ENCODE measurements around the gene TPPP2. TPM values are rescaled to one million over a fixed set of nuclear protein-coding genes. Genes with fewer than 3 reads are reported as not detected.

Gene TPPP2
- total RNA-seq, 2 donors from 2014 or later = 0.94 TPM; not detected in 1

DNA sequence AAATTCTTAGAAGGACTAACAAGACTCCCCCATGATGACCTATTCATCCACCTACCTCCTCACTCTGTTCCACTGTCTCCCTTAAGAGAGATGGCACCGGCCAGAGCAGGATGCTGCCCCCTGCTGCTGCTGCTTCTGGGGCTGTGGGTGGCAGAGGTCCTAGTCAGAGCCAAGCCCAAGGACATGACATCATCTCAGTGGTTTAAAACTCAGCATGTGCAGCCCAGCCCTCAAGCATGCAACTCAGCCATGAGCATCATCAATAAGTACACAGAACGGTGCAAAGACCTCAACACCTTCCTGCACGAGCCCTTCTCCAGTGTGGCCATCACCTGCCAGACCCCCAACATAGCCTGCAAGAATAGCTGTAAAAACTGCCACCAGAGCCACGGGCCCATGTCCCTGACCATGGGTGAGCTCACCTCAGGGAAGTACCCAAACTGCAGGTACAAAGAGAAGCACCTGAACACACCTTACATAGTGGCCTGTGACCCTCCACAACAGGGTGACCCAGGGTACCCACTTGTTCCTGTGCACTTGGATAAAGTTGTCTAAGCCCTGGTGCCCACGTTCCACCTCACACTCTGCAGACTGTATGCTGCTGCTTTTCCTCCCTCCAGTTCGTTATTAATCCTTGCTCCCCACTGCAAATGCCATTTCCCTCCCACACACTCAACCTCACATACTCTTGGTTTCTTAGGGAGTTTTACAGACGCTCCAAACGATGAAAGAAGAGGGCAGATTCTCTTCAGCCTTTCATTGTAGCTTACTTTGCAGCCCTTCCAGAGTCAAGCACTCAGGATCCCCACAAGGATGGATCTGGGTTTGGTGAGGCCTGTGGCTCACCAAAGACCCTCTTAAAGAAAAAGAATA is 28.0 kb downstream of the TPPP2 start, which contains the start of gene RNASE8:
Gene RNASE8, plus strand, starts transcription at position 20 of the 873 bp plus-strand sequence. Its CDS starts 71 bp downstream, at position 91.
- no peak within 1 kb of the TSS for H3K4me3 ChIP-seq
- H3K9ac ChIP-seq (ENCODE audit: low read depth in 2 of 2, low read length in 2 of 2) = peak within 1 kb of the TSS; percentile 17 to 44
- DNase-seq = peak; percentile 36
- TF ChIP-seq, protein P1, sequence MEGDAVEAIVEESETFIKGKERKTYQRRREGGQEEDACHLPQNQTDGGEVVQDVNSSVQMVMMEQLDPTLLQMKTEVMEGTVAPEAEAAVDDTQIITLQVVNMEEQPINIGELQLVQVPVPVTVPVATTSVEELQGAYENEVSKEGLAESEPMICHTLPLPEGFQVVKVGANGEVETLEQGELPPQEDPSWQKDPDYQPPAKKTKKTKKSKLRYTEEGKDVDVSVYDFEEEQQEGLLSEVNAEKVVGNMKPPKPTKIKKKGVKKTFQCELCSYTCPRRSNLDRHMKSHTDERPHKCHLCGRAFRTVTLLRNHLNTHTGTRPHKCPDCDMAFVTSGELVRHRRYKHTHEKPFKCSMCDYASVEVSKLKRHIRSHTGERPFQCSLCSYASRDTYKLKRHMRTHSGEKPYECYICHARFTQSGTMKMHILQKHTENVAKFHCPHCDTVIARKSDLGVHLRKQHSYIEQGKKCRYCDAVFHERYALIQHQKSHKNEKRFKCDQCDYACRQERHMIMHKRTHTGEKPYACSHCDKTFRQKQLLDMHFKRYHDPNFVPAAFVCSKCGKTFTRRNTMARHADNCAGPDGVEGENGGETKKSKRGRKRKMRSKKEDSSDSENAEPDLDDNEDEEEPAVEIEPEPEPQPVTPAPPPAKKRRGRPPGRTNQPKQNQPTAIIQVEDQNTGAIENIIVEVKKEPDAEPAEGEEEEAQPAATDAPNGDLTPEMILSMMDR (IDR thresholded peaks at IDR 0.05) = no peak
- H3K27ac ChIP-seq = peak within 1 kb of the TSS; percentile 88
- no peaks in the 10 kb centered on the region for H3K9me3 ChIP-seq
- intact Hi-C loops (cut with DNase I) = no loop called here
- H3K36me3 ChIP-seq = no peaks in the 10 kb centered on the region
- H3K27me3 ChIP-seq = no peaks in the 10 kb centered on the region
- H3K4me1 ChIP-seq = peaks cover 8% of the 10 kb centered on the region

DNA sequence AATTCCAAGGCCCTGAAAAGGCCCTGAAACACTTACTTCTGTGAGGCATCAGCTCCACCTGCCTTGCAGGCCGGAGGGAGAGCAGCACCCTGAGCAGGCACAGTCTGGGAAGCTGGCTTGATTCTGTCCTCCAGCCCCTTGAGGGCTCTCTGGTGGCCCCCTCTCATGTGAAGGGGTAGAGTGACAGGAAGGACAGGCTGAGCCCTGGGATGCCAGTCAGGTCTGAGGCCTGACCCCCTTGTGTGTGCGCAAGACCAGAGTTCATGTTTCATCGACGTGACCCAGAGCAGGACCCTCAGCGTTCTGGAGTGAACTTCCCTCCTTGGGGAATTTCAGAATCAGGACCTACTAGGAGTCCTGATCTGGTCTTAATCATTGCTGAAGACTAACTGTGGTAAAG is 28.9 kb downstream of the TPPP2 start:
- H3K36me3 ChIP-seq = no peaks in the 10 kb centered on the region
- H3K9ac ChIP-seq (ENCODE audit: low read depth in 2 of 2, low read length in 2 of 2) = peak overlapping the region in 1 of 2 donors; percentile 27
- intact Hi-C loops (cut with DNase I) = no loop called here
- TF ChIP-seq, protein P1 (IDR thresholded peaks at IDR 0.05) = no peak
- H3K27ac ChIP-seq = peak overlapping the region; percentile 81
- H3K9me3 ChIP-seq = no peaks in the 10 kb centered on the region
- no peaks in the 10 kb centered on the region for H3K27me3 ChIP-seq
- H3K4me1 ChIP-seq = peaks cover 8% of the 10 kb centered on the region
- no peak overlapping the region for H3K4me3 ChIP-seq
- DNase-seq = no peak

DNA sequence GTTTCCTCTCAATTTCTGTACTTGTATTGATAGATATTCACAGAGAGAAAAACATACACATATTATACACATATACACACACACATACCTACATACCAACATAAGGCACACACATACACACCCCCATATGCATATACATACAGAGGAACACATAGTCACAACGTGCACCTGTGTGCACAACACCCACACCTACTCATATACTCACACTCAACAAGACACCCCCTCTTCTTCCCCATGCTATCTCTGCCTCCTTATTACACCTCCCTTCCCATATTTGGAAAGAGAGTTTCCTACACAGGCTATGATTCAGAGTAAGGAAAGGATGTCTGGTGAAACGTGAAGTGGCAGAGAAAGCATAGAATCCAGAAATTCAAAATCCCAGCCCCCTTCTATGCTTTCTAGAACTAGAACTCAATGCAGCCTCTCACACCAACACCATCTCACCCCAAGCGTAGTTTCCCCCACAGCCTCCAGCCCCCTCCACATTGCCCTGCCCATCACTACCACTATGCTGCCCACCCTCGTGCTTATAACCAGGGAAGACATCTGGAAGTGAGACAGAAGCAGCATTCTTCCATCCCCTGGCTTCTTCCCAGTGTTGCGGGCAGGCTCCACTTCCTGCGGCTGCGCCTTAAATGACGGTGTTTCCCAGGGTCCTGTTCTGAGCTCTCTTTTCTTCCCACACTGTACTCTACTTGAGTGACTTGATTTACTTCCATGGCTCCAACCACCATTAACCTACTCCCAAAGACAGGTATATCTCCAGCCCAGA is 30.0 kb downstream of the TPPP2 start:
- H3K9ac ChIP-seq (ENCODE audit: low read depth in 2 of 2, low read length in 2 of 2) = peak overlapping the region; percentile 22 to 39
- intact Hi-C loops (cut with DNase I) = no loop called here
- DNase-seq = peak; percentile 19
- no peak overlapping the region for H3K4me3 ChIP-seq
- no peaks in the 10 kb centered on the region for H3K27me3 ChIP-seq
- TF ChIP-seq, protein P1 (IDR thresholded peaks at IDR 0.05) = no peak
- H3K9me3 ChIP-seq = no peaks in the 10 kb centered on the region
- peaks cover 1% of the 10 kb centered on the region for H3K4me1 ChIP-seq
- peak overlapping the region; percentile 81 for H3K27ac ChIP-seq
- H3K36me3 ChIP-seq = no peaks in the 10 kb centered on the region

DNA sequence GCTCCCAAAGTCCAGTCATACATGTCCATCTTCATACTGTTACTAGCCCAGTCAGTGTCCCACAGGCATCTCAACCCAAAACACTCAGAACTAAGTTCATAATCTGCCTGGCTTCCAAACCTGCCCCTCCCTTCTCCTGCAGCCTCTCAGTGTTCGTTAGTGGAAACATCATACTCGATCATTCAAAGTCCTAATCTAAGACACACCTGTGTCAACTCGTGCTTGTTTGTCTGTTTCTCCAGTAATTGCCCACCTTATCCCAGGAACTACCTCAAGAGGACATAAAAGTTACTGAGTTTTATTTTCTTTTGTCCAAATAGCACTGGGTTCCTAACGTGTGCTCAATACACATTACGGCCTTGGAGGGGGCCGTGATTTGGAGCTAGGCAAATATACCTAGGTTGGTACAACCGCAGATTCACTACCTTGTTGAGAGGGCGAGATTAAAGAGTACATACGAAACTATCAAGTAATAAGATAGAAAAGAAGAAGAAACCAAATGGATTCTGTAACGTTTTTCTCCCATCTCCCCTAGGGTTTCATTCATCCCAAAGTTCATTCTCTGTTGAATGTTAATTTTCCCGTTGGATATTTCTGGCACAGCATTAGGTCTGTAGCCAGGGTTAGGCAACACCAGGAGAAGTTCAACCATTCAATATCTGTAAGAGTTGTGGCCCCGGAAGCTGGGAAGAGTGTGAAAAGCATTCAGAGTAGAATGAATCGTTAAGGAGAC is 30.8 kb downstream of the TPPP2 start:
- Histone ChIP-seq H3K9ac (ENCODE audit: low read depth in 2 of 2, low read length in 2 of 2) (peak overlapping the region in 1 of 2 donors; percentile 22), H3K4me1 (no peaks in the 10 kb centered on the region), H3K9me3 (no peaks in the 10 kb centered on the region), H3K4me3 (no peak overlapping the region), H3K27me3 (no peaks in the 10 kb centered on the region), H3K36me3 (no peaks in the 10 kb centered on the region), H3K27ac (peak overlapping the region; percentile 81)
- TF ChIP-seq, protein P1 (IDR thresholded peaks at IDR 0.05) = no peak
- peak; percentile 70 for DNase-seq
- intact Hi-C loops (cut with DNase I) = no loop called here

DNA sequence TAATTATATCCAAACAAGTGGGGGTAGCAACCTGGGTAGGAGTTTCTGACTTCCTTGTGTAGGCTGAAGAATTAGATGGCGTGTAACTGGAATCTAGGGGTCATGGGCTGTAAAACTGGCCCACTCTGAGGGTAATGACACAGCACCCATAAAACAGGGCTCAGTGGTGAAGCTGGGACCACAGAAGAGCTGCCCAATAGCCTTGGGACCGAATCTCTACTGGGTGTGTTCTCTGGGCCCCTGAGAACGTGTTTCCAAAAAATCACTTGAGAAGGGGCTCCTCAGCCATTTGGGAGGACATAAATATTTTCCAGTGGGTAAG is 31.3 kb downstream of the TPPP2 start:
- TF ChIP-seq, protein P1 (IDR thresholded peaks at IDR 0.05) = no peak
- H3K4me3 ChIP-seq = no peak overlapping the region
- H3K4me1 ChIP-seq = no peaks in the 10 kb centered on the region
- no peak for DNase-seq
- no peaks in the 10 kb centered on the region for H3K9me3 ChIP-seq
- peak overlapping the region; percentile 81 for H3K27ac ChIP-seq
- intact Hi-C loops (cut with DNase I) = no loop called here
- peak overlapping the region in 1 of 2 donors; percentile 22 for H3K9ac ChIP-seq (ENCODE audit: low read depth in 2 of 2, low read length in 2 of 2)
- H3K36me3 ChIP-seq = no peaks in the 10 kb centered on the region
- no peaks in the 10 kb centered on the region for H3K27me3 ChIP-seq
